D341Med (cell line): ENCODE results near the gene STMN3.

Source experiments
- DNase-seq: peaks from one replicate; pipeline ENCODE4 v3.0.0; 2012; ENCODE audit warnings: low spot score

STMN3 gene

DNA sequence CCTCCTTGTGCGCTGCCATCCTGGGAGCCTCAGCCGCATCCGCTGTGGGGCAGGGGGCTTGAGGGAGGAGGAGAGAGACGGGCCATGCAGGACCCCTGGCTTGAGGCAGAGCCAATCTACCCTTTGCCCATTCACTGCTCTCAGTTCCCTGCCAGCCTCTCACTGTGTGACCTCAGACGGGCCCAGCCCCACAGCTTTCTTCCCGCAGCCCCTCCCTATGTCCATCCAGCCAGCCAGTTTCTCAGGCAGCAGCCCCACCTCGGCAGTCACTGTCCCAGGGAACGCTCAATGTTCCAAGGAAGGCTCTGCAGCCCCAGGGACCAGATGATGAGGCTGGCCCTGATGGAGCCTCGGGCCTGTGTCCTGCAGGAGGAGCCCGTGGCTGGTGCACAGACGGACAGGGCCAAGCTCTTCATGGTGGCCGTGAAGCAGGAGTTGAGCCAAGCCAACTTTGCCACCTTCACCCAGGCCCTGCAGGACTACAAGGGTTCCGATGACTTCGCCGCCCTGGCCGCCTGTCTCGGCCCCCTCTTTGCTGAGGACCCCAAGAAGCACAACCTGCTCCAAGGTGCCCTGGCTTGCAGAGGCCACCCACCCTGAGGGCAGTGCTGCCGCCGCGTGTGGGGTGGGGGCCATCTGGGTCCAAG is 39.3 kb upstream of the STMN3 start:
- DNase-seq, result no peak

- DNase-seq, result no peak
These were observed 38.6 kb upstream of the STMN3 start for GRCh38 chr20:63691711-63692435.

- DNase-seq, result no peak
These were observed 37.9 kb upstream of the STMN3 start for GRCh38 chr20:63690898-63691710.

DNA sequence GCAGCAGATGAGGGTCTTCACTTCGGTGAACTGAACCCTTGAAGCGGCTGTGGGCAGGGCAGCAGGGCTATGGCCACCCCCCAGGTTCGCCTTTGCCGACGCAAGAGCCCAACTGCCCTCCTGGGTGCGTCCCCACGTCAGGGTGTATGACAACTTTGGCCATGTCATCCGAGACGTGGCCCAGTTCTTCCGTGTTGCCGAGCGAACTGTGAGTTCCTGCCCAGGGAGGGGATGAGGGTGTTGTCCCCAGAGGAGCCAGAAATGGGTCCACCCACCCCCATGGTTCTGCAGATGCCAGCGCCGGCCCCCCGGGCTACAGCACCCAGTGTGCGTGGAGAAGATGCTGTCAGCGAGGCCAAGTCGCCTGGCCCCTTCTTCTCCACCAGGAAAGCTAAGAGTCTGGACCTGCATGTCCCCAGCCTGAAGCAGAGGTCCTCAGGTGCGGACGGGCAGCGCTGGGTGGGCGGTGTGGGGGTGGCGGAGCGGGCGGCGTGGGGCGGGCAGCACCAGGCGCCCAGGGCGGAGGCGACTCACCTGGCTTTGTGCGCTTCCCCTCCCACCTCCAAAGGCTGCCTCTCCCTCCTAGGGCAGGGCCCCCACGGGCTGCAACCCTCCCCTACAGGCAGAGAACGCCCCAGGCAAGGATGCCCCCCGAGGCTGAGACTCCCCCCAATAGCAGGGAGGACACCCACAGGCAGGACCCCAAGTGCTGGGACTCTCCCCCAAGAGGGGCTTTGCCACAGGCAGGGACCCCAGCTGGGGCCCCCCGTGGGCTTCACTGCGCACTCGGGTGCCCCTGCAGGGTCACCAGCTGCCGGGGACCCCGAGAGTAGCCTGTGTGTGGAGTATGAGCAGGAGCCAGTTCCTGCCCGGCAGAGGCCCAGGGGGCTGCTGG is 37.0 kb upstream of the STMN3 start:
- no peak for DNase-seq

DNA sequence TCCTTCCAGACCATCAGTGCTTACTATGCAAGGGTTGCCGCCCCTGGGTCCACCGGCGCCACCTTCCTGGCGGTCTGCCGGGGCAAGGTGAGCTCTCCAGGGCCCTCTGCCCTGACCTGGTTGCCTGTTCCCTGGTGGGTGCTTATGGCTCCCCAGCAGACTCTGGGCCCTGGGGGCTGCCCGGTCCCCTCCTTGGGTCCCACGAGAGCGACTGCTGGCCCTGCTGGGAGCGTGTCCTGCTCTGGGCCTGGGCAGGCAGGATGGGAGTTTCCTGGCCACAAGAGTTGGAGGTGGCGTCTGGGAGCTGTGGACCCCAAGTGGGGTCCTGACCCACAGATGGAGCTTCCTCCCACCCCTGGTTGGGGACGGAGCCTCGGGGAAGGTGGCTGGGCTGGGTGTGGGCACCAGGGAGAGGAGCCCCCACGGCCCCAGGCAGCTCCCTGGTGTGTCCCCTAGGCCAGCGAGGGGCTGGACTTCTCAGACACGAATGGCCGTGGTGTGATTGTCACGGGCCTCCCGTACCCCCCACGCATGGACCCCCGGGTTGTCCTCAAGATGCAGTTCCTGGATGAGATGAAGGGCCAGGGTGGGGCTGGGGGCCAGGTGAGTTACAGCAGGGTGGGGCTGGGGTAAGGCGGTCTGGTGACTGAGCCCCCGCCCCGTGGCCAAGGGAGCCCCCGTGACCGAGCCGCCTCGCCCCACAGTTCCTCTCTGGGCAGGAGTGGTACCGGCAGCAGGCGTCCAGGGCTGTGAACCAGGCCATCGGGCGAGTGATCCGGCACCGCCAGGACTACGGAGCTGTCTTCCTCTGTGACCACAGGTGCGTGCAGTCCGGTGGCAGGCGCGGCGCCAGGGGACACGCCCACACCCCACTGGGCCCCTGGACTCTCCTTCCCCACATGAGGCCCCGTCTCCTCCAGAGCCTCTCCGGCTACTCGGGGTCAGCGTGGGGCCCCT is 36.1 kb upstream of the STMN3 start:
- DNase-seq, result no peak

DNA sequence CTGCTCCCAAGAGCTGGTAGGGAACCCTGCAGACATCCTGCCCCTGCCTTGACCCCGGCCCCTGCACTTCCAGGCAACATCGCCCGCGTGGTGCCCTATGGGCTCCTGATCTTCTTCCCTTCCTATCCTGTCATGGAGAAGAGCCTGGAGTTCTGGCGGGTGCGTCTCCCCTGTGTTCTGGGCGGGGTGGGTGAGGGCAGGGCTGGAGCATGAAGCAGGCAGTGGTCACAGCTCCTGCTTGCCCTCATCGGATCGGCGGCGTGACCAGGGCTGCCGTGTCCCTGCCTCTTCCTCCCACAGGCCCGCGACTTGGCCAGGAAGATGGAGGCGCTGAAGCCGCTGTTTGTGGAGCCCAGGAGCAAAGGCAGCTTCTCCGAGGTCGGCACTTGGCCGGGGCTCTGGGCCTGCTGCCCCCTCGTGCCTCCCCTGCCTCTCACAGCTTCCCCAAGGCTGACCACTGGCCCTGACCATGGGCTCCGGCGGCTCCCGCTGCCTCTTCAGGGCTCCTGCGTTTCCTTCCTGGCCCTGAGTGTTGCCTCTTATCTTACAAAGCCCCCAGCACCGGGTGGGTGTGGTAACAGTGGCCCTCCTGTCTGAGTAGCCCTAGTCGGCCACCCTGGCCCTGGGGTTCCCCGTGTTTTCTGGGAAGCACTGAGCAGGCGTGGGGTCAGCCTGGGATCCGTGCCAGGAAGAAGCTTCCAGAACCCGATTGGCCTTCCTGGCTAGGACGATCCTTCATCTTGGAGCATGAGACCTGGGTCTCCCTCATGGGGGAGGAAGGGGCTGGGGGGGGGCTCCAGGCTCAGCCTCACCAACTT is 35.2 kb upstream of the STMN3 start:
- no peak for DNase-seq

- no peak for DNase-seq
These were observed 34.4 kb upstream of the STMN3 start for GRCh38 chr20:63687419-63688178.

GRCh38 chr20:63686492-63687321 is 33.5 kb upstream of the STMN3 start:
- no peak for DNase-seq

GRCh38 chr20:63686094-63686491 is 32.9 kb upstream of the STMN3 start:
- DNase-seq, result no peak

- DNase-seq, result no peak
These were observed 32.2 kb upstream of the STMN3 start for GRCh38 chr20:63685269-63686026.

DNA sequence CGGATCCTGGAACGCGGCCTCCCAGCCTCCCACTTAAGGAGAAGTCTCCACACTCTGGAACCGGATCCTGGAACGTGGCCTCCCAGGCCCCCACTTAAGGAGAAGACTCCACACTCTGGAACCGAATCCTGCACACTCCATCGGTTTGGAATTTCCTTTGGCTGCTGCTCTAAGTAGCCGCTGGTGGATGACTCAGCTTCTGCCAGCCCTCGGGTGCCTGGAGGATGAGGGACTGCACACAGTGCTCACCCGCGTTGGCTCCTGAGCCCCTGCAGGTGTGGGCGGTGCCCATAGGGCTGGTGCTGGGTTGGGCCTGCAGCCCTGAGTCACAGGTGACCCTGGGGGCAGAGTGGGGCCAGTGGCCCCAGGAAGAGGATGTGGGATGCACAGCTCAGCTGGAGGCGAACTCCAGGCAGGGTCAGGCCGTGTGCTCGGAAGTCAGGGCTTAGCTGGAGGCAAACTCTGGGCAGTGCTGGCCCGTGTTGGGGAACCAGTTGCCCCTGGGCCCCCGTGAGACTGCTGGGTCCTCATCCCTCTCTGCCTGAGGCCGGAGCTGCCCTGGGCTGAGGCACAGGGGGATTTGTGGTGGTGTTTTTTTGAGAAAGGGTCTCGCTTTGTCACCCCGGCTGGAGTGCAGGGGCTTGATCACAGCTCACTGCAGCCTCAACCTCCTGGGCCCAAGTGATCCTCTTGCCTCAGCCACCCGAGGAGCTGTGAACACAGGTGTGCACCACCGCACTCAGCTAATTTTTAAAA is 29.3 kb upstream of the STMN3 start:
- DNase-seq, result no peak

DNA sequence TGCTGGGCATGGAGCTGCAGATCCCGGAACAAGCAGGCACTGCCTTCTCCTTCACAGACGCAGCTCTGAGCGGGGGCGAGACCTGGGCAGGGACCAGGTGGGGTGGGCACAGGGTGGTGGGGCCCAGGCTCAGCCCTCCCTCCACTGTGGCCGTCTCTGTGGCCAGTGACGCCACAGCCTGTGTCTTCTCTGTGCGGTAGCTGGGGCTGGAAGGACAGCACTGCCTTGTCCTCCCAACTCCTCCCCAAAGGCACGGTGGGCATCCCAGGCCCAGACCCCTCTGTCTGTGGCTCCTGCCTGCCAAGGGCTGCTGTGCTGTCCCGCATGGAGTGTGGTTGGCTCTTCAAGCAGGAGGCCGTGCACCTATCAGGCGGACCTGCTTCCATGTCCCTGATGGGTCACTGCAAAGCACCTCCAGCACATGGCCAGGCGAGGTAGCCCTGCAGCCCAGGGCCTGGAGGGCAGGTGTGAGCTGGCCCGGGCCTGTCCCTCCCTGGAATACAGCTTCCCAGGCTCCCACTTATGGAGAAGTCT is 28.5 kb upstream of the STMN3 start:
- DNase-seq, result no peak

GRCh38 chr20:63680857-63681608 is 27.8 kb upstream of the STMN3 start:
- DNase-seq, result no peak

DNA sequence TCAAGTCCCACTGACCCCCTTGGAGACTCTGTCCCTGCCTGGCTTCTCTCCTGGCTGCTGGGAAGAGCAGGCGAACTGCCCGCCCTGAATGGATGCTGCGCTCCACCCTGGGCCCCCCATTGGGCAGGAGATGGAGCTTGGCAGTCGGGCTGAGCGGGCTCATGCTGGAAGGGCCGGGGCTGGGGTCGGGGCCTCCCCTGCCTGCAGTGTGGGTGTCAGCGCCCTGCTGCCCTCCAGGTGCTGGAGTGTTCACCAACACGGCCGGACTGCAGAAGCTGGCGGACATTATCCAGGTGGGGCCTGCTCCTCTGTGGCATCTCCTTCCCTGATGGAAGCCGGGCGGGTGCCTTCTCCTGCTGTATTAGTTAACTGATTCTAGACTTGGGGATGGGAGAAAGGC is 27.2 kb upstream of the STMN3 start:
- DNase-seq, result no peak

GRCh38 chr20:63679799-63680305 is 26.6 kb upstream of the STMN3 start:
- no peak for DNase-seq
